K562 (cell line): ENCODE results near the gene RNF141. TPM values are rescaled to one million over a fixed set of nuclear protein-coding genes. Genes with fewer than 3 reads are reported as not detected.

Experiments used
- CSDE1 ChIP-seq, 2 experiments: fragments of 450-650 bp; IDR thresholded peaks; 2 replicates each; pipeline ENCODE4 v1.6.1; 2016; ENCODE audit warnings: mild to moderate bottlenecking in 1 of 2
- CXXC5 ChIP-seq: fragments of 250-450 bp; sonication (Bioruptor Pico); IDR thresholded peaks from 2 replicates; pipeline ENCODE4 v1.8.0; 2022; ENCODE audit warnings: inconsistent platforms, mild to moderate bottlenecking, moderate library complexity
- ESRRA ChIP-seq: fragments of 450-650 bp; IDR thresholded peaks from 2 replicates; pipeline ENCODE4 v1.6.1; 2014; ENCODE audit warnings: low read depth, mild to moderate bottlenecking, moderate library complexity, borderline replicate concordance
- FOSL1 ChIP-seq: fragments of 200-800 bp; sonication (Bioruptor generic); conservative IDR thresholded peaks from 2 replicates; pipeline ENCODE4 v1.6.1; 2016; ENCODE audit warnings: missing genetic modification characterization, missing compliant biosample characterization
- GTF2B ChIP-seq: IDR thresholded peaks from 2 replicates; pipeline ENCODE4 v1.6.1; 2011; ENCODE audit not compliant: insufficient read length; ENCODE audit errors: extremely low read depth
- KAT8 ChIP-seq: fragments of 450-650 bp; IDR thresholded peaks from 2 replicates; pipeline ENCODE4 v1.6.1; 2016; ENCODE audit warnings: low read depth, mild to moderate bottlenecking
- MLX ChIP-seq, 2 experiments: fragments of 450-650 bp in 1 of 2; sonication (generic) in 1 of 2; formaldehyde crosslinking; conservative IDR thresholded peaks; 2 replicates each; pipeline versions ENCODE4 v1.4.0 to v1.8.1; 2020 to 2022; ENCODE audit warnings: mild to moderate bottlenecking in 1 of 2, missing genetic modification reagents in 1 of 2
- SMAD4 ChIP-seq: fragments of 250-450 bp; sonication (Bioruptor Pico); conservative IDR thresholded peaks from 2 replicates; pipeline ENCODE4 v1.8.0; 2021; ENCODE audit warnings: inconsistent platforms, mild to moderate bottlenecking, moderate library complexity
- SRSF9 ChIP-seq: fragments of 200-400 bp; formaldehyde crosslinking; IDR thresholded peaks from 2 replicates; pipeline ENCODE4 v1.6.1; 2017; ENCODE audit warnings: low read depth, low read length, borderline replicate concordance
- TAF9B ChIP-seq: fragments of 450-650 bp; IDR thresholded peaks from 2 replicates; pipeline ENCODE4 v1.6.1; 2018; ENCODE audit warnings: mild to moderate bottlenecking; ENCODE audit not compliant: partially characterized antibody
- TBL1XR1 ChIP-seq, 2 experiments: IDR thresholded peaks; 2 replicates each; pipeline ENCODE4 v1.6.1; 2012; ENCODE audit warnings: improper control_type of control experiment in 2 of 2, low read length in 2 of 2, mild to moderate bottlenecking in 1 of 2
- TEAD4 ChIP-seq, 2 experiments: sonication (generic) in 1 of 2; formaldehyde crosslinking in 1 of 2; IDR thresholded peaks; 2 replicates each; pipeline versions ENCODE4 v1.6.1 to v1.8.0; 2012 to 2022; ENCODE audit warnings: borderline replicate concordance in 1 of 2, inconsistent platforms in 1 of 2, low read length in 1 of 2, mild to moderate bottlenecking in 1 of 2, missing genetic modification reagents in 1 of 2
- XRCC3 ChIP-seq: fragments of 450-650 bp; IDR thresholded peaks from 2 replicates; pipeline ENCODE4 v1.6.1; 2017; ENCODE audit warnings: mild to moderate bottlenecking, moderate library complexity
- ZBED1 ChIP-seq: IDR thresholded peaks from 2 replicates; pipeline ENCODE4 v1.6.1; 2014
- ZFP30 ChIP-seq: fragments of 250-450 bp; sonication (Bioruptor Pico); IDR thresholded peaks from 2 replicates; pipeline ENCODE4 v1.8.0; 2022; ENCODE audit warnings: moderate library complexity, mild to moderate bottlenecking, inconsistent platforms, borderline replicate concordance
- ZFX ChIP-seq: sonication (generic); formaldehyde crosslinking; IDR thresholded peaks from 2 replicates; pipeline ENCODE4 v1.8.0; 2022; ENCODE audit warnings: mild to moderate bottlenecking, missing genetic modification reagents, moderate library complexity
- ZNF197 ChIP-seq: fragments of 200-800 bp; sonication (Bioruptor generic); IDR thresholded peaks from 2 replicates; pipeline ENCODE4 v1.6.1; 2016; ENCODE audit warnings: low read depth, missing genetic modification characterization, missing compliant biosample characterization
- ZNF280A ChIP-seq: fragments of 450-650 bp; IDR thresholded peaks from 2 replicates; pipeline ENCODE4 v1.6.1; 2018; ENCODE audit warnings: mild to moderate bottlenecking, low read depth; ENCODE audit not compliant: partially characterized antibody
- ZNF436 ChIP-seq: fragments of 250-450, 450-650 bp; sonication (Bioruptor Pico); formaldehyde crosslinking; IDR thresholded peaks from 2 replicates; pipeline ENCODE4 v1.7.0; 2020; ENCODE audit warnings: mild to moderate bottlenecking
- ZNF512 ChIP-seq: IDR thresholded peaks from 2 replicates; pipeline ENCODE4 v1.6.1; 2016; ENCODE audit warnings: missing genetic modification characterization, missing compliant biosample characterization
- ZNF740 ChIP-seq, 3 experiments: fragments of 200-800 bp in 1 of 3; sonication (Bioruptor generic) in 1 of 3; sonication (generic) in 1 of 3; formaldehyde crosslinking in 1 of 3; IDR thresholded peaks; 2 replicates each; pipeline versions ENCODE4 v1.6.1 to v1.8.0; 2016 to 2022; ENCODE audit warnings: mild to moderate bottlenecking in 2 of 3, missing compliant biosample characterization in 2 of 3, missing genetic modification characterization in 2 of 3, missing genetic modification reagents in 1 of 3
- ZNF780A ChIP-seq: fragments of 250-450 bp; sonication (Bioruptor Pico); IDR thresholded peaks from 2 replicates; pipeline ENCODE4 v1.5.0; 2021; ENCODE audit warnings: mild to moderate bottlenecking
- polyA plus RNA-seq, 8 experiments: library from polyadenylated mRNA; depleted of rRNA in 4 of 8; stranded (reverse) in 5 of 8; unstranded in 3 of 8; fragments of >200 nt; fragmentation: Nextera tagmentation in 2 of 8; fragmentation: Illumina TruSeq in 1 of 8; extraction: Ambion mirVana in 2 of 8; extraction: Trizol in 1 of 8; gene quantifications; 2 replicates each; pipeline versions ENCODE4 v1.2.1 to v1.2.3, GENCODE V29; 2011 to 2014; ENCODE audit warnings: inconsistent platforms in 1 of 8, missing spikeins in 1 of 8
- total RNA-seq, 7 experiments: library from RNA; depleted of rRNA in 6 of 7; stranded (reverse); fragments of >200 nt in 6 of 7; fragmentation: Illumina TruSeq in 2 of 7; extraction: Trizol in 2 of 7; gene quantifications; 2 replicates each; pipeline versions ENCODE4 v1.2.1 to v1.2.3, GENCODE V29; 2011 to 2021; ENCODE audit warnings: low replicate concordance in 1 of 7

The RNF141 gene
- total and polyA plus RNA-seq, 9 of the 15 experiments (the other 6 are each of a cell fraction or from before 2014, with no cell fraction given) = 9.7 to 51.9 (median 18.9) TPM

- TF ChIP-seq TAF9B (peak; percentile 95), ZNF780A (CRISPR knock-in tag) (no peak), CSDE1 (IDR thresholded peaks at IDR 0.05) (no peak), ZNF512 (tag) (no peak), SRSF9 (no peak), ZBED1 (no peak), ZNF280A (no peak), ZNF740 (CRISPR knock-in tag; IDR thresholded peaks at IDR 0.05) (no peak), ZNF740 (tag; IDR thresholded peaks at IDR 0.05) (no peak), FOSL1 (tag) (peak; percentile 99), GTF2B (no peak), ESRRA (peak; percentile 96), TBL1XR1 (IDR thresholded peaks at IDR 0.05; ENCODE audit: low read length in 2 of 2) (0 out of 4 replicates have a peak, but pooled peaks of 1 of the 2 experiments have one; percentile 9), TEAD4 (IDR thresholded peaks at IDR 0.05; ENCODE audit: low read length) (no peak), TEAD4 (CRISPR knock-in tag; IDR thresholded peaks at IDR 0.05; ENCODE audit: borderline replicate concordance) (no peak), MLX (CRISPR knock-in tag; conservative IDR thresholded peaks at IDR 0.05) (no peak), ZFP30 (no peak), ZFX (CRISPR knock-in tag) (no peak), ZNF436 (CRISPR knock-in tag) (no peak), XRCC3 (no peak), KAT8 (no peak), CXXC5 (no peak), SMAD4 (CRISPR knock-in tag) (peak; percentile 59), ZNF197 (CRISPR knock-in tag) (no peak)
These were observed 50.4 kb downstream of the RNF141 start (continued) for GRCh38 chr11:10490398-10491241.
